DMS 273 (cell line): ENCODE data around the gene ZCCHC7.

Experiments
- DNase-seq: peaks from one replicate; lab custom pipeline; 2025; ENCODE audit not compliant: unreplicated experiment; lab: John Stamatoyannopoulos, UW

The ZCCHC7 gene

DNA sequence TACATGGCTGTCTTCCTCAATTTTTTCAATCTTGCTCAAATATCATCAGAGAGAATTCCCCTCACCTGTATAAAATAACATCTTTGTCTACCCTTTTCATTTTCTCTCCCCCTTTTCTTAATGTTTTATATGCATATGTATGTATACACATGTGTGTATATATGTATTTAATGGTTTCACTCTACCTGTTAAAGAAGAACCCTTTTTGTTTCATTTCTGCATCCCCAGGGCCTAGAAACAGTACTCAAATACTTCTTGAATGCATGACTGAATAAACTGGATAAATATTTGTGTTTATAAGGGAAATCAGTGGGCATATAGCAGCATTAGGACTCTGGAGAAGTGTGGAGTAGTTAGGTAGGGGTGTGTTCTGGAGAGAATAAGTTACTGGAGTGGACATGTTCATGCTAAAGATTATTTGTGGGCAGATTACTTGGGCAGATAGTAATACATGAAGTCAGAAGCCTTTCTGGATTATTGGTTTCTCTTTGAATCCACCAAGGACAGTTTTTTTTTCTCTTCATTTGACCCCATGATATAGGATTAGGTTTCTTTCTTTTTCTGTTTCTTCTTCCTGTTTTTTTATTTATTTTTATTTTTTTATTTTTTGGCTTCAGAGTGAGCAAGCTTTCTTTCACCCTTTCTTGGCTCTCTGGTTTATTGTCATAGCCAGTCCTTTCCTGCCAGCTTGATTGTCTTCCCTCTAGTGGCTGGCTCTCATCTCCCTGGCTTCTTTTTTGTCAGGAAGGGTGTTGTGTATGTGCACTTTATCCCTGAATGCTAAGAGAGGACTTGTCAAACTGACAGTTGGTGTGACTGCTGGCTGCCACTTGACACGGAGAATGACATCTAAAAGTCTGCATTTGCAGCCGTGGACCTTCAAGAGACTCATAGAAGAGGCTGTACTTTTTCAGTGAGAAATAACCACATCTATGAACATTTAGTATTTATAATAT, 89.3 kb downstream of the ZCCHC7 start:
- peak; percentile 28 for DNase-seq

DNA sequence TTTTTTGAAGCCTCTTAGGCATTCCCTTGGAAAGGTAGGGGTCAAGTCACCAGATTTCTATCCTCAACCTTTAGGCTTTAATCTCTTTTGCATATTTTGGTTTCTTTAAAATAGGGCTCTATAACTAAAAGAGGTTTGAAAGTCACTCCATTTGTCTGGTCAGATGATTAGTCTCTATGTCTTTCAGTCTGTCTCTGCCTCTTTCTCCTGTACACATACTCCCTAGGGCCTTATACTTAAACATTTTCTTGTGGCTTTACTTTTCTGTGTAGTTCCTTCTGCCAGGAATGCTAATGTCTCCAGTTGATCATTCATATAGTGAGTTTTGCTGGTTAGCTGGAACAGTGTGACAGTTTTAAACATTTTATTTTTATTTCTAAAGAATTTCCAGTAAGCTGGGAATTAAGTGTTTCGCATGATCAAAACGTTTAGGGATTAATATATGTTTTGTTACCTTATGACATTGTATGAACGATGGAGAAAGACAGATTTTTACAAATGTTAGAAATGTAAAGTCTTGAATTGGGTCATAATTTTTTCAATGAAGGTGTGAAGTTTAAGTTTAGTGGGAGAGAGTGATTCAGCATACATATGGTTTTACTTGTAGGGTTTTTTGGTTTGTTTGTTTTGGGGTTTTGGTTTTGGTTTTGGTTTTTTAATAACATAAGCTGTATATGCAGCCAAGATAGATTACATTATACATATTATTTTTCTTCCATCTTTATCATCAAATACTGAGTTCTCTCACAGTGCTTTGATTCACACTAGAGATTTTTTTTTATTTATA, 90.6 kb downstream of the ZCCHC7 start:
- no peak for DNase-seq

DNA sequence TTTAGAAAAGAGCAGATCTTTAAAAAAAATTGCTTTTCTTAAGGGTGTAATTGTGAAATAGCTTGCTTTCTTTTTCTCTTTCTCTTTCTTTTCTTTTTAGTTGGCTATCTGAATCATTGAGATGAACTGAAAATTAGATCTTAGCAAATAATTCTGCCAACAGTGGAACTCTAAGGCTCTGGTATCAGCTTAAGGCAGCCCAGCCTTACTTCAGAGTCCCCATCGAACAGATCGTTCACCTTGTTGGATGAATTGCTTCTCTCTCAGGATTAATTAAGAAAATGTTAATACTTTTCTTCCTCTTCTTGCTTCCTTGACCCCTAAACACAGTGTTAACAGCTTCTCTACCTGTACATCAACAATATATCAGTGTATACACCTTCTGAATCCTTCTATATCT, 92.1 kb downstream of the ZCCHC7 start:
- DNase-seq, result no peak

DNA sequence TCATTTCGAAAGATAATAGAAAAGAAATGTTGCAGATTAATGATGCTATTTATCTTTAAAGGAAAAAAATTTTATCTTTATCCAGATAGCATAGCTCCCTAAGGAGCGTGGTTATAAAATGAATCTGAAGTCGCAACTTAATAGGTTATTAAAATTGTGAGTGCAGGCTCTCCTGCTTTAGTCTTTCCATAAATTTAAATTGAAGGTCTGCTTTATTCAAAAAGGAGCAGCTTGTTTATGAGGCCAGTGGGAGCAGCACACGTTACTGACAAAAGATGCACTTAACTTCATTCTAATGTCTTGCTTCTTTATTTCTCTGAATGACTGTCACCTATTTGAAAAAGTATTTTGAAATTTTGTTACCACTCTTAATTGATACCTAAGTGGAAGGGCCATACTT, 95.0 kb downstream of the ZCCHC7 start:
- no peak for DNase-seq

DNA sequence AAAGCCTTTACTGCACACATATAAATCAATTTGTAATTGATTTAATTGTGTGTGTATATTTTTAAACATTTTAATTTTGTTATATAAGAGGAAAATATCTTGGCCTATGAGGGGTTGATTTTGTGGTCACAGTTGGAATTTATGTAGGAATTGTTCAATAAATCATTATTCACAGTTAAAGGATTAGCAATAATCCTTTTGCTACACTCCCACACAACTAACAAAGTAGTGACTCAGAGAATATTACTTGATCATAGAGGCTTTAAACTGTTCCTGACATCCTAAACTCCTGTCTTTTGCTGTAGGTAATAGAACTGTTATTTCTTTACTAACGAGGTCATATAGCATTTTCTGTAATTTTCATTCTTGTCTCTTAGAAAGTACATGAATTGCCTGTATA, 95.5 kb downstream of the ZCCHC7 start:
- DNase-seq, result no peak

DNA sequence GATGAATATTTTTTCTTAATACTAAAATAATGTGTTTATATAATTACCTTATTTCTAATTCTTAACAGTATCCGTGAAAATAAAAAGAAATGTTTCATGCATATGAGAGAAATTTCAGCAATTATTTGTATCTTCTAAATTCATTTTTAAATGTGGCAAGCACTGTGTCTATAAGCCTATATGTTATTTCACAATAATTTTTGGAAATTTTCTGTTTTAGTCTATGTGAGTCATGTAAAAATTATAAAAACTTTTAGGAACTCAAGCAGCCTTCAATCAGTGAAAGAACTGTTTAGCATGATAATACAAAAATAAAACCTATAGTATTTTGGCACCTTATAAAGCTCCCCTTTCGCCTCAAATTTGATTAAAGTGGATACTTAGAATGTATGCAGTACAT, 96.8 kb downstream of the ZCCHC7 start:
- no peak for DNase-seq

DNA sequence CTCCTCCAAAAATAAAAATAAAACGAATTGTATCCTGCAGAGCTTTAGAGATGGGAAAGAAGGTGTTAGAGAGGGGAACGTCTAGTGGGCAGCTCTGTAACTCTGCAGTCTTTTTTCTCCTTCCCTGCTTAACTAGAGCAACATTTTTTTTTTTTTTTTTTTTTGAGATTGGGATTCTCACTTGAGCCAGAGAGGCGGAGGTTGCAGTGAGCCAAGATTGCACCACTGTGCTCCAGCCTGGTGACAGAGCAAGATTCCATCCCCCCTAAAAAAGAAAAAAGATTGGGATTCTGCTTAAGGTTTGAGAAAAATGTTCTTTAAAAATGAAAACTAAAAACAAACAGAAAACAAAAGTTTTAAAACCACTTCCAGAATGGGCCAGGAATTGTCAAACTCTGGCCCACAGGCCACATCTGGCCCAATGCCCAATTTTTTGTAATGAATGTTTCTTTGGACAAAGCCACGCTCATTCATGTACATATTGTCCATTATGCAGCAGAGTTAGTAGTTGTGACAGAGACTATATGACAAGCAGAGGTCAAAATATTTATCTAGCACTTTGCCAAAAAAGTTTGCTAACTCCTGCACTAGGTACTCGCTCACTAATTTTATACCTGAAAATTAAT, 98.5 kb downstream of the ZCCHC7 start:
- peak; percentile 8 for DNase-seq

DNA sequence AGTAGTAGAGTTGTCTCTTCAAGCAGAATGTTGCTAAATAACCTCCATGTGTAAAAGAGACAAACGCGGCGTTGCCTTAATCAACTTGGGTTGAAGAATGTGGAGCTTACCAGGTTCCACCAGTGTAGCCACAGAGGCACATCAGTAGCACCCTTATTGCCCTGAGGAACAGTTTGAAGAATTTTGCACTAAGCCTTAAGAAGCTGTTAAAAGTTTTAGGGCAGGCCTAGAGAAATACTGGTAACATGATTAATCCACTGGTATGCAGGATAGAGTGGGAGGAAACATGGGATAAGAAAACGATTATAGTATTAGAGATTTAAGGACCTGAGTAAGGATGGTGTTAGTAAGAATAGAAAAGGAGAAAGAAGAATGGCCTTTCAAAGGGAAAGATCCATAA, 100.6 kb downstream of the ZCCHC7 start:
- no peak for DNase-seq

DNA sequence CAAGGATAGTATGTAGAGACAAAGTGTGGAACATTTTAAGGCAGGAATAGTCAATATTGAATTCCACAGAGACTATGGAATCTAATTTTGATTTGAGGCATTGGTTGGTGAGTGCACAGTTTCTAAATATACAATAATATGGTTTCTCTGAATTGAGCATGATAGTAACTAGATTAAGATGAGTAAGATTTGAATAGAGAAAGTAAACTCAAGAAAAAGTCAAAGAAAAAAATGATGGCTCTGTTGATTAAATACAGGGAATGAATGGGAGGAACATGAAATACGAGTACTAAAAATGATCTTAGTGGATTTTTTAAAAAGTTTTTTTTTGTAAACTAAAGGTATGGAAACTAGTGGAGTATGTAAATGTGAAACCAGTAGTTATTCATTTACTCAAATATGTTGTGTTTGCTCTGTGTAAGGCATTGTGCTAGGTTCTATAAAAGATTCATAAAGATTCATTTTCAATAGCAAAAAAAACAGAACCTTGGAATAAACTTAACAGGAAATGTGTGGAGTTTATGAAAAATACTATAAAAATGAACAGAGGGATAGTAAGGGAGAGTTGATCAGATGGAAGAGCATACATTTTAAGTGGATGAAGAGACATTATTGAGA, 101.2 kb downstream of the ZCCHC7 start:
- DNase-seq, result no peak

DNA sequence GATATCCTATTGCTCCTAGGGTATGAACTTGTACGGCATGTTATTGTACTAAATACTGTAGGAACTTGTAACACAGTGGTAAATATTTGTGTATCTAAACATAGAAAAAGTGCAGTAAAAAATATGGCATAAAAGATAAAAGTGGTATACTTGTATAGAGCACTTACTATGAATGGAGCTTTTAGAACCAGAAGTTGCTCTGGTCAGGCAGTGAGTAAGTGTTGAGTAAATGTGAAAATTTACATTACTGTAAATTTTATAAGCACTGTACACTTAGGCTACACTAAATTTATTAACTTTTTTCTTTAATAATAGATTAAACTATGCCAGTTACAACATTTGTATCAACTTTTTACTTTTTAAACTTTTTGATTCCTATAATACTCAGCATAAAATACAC, 109.1 kb downstream of the ZCCHC7 start:
- no peak for DNase-seq

DNA sequence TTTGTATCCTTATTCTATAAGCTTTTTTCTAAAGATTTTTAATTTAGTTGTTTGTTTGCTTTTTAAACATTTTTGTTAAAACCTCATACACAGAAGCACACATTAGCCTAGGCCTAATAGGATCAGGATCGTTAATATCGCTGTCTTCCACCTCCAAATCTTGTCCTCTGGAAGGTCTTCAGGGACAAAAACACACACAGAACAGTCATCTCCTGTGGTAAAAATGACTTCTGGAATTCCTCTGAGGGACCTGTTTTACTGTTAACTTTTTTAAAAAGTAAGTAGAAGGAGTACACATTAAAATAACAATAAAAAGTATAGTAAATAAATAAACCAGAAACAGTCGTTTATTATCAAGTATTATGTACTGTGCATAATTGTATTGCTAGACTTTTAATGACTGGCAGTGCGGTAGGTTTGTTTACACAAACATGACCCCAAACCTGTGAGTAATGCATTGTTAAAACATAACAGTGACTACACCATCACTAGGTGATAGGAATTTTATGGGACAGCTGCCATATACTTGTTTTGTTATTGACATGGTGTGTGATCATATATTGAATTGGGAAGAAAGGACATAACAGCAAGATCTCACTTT, 109.6 kb downstream of the ZCCHC7 start:
- no peak for DNase-seq

DNA sequence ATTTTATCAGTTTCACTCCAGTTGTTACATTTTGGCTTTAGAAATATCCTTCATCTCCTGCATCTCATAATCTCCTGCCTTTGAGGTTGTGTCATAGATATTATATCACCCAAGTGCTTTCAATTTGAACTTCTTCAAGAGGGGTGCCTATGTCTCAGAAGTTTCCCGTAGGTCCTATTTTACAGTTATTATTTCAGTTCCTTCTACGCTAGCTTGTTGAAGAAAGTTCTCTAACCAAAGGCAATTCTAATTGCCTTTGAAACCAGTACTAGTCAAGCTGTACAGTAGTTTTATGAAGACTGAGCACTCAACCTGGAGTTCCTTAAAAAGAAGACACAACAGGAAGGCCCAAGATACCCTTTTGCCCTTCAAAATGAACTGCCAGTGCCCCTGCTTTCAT, 116.4 kb downstream of the ZCCHC7 start:
- DNase-seq, result no peak

DNA sequence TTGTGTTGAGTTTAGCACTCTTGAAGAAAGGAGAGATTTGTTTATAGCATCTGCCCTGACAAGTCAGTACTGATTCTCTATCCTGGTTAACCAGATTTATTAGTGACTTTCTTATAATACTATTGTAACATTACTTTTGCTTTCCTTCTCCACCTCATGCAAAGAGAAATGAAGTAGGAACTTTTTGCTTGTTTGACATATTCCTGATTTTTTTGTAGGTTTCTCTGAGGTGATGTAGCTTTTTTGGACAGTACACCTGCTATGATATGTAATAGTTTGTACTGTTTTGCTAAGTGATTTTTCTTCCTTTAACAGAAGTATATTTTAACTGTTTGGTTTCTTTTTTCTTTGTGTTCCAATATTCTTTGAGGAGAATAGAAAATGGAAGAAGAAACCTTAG, 117.7 kb downstream of the ZCCHC7 start:
- no peak for DNase-seq

DNA sequence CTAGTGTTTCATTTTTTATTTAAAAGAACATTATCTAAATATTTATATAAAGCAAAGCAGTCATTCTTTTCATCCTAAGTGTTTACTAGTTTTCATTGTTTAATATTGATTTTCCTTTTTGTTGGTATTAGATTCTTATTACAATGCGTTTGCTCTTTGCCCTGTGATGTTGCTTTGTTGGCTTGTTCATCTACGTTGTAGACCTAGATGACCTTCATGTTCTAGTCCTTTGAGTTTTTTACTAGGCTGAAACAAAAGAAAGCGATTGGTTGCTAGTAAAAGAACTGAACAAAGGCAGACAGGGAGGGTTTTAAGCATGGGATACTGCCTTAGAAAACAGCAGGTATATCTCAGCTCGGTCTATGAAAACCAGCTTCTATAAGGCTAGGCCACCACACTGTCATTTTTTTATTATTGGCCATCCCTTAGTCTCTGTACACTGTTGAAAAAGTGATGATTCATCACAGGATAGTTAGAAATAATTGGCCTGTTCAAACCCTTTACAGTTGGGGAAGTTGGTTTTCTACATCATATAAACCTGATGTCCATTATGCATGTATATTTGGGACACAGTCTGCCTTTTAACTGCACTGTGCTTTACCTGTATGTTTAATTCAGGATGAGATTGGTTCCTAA, 119.0 kb downstream of the ZCCHC7 start:
- DNase-seq, result no peak

DNA sequence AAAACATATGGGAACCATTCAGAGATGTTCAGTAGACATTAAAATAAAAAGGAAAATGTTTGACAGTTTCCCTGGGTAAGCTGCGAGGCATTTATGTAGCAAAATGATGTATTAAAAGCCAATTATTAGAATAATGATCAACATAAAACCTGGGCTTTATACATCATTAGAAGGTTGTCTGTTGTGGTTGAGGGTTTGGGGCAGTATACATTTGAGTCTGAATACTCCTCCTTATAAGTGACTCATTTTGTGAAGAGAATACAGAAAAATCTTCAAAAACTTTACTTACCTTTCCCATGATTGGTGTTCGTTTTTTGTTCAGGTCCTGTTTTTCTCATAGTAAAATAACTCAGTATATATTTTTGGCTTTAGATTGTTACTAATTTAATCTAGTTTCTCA, 119.5 kb downstream of the ZCCHC7 start:
- DNase-seq, result no peak

DNA sequence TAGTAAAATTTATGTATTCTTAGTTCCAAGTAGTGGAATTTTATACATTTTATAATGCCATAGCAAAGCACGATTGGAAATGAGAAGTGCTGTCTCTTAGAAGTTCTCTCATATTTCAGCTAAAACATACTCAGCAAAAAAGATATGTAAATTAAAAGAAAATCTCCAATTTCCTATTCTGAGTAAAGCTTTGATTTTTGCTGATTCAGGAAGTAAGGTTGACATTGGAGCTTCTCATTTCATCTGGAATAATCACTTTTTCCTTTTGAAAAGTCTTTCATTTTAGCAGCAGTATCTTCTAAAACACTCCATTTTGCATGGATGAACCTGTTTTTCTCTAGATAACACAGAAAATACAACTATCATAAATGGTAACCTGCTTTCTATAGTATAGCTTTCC, 121.0 kb downstream of the ZCCHC7 start:
- no peak for DNase-seq

DNA sequence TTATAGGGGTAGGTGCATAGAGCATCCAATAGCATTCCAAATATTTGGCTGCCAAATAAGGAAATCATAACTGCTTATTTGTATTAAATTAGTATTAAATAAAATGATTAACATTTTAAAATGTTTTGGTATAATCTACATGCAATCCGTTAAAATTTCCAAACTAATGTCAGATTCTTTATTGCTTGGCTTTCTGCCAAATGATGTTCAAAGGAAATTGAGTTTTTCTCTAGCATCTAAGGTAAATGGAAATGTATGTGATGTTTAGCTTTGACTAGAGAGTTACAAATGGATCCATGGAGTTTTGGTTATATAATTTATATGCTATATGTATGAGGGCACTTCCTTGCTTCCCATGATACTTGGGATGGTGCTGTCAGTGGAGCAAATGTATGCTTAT, 121.7 kb downstream of the ZCCHC7 start:
- no peak for DNase-seq

DNA sequence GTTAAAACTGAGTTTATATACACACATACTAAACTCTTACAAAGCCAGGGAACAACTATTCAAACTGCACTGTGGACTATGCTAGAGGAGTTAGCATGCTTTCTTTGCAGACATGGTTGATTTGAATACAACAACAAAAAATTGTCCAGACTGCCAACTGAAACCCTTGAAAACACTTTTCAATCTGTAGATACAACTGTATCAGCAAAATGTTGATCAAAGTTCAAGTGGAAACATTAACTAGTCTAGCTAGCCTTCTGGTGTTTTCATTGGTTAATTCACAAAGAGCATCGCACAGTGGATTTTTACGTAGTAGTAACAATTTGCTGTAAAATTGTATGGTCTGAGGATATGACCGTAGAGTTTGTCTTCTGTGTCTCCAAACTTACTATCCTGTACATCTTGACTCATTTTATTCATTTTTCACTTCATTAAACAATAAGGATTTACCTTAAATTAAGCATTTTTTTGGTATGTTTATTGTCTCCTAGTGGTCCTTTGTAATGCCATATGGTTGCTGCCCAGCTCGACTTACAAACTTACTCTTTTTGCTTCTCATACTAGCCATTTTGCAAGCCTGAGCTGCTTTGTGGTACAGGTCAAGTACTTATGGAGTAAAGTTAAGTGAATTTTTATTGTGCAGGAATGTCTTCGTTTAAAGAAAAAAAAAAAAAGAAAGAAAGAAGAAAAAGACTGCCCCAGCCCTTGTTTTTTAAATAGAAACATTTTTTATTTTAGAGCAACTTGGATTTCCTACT, 123.4 kb downstream of the ZCCHC7 start:
- peak; percentile 28 for DNase-seq

DNA sequence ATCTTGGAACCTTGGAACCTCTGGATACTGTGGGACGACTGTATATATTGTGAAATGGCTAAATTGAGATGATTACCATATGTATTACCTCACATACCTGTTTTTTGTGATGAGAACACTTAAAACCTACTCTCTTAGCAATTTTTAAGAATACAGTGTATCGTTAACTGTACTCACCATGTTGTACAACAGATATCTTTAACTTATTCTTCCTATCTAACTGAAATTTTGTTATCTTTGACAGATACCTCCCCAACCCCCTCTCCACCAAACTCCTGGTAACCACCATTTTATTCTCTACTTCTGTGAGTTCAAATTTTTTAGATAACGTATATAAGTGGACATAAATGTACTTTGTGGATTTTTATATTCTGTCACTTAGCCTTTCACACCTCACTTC, 126.5 kb downstream of the ZCCHC7 start:
- no peak for DNase-seq
